Measurements from ENCODE around the gene CALML3. TPM values are rescaled to one million over a fixed set of nuclear protein-coding genes. Genes with fewer than 3 reads are reported as not detected.

The CALML3 gene
- total and polyA plus RNA-seq, 2 of the 8 experiments (the other 6 are each of a cell fraction or from before 2014, with no cell fraction given), result not detected

DNA sequence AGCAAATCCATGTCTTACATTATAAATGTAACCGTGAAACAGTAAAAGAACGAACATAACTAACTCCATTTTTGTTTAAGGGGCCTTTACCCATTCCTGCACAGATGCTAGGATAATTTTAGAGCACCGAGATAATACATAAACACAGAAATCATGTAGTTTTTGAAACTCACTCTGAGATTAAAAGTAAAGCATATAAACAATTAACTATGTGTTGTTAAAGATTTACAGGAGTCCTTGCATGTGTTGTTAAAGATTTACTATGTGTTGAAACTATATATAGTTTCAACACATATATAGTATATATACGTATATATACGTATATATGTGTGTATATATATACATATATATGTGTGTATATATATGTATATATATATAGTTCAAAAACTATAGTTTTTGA is 7.2 kb upstream of the CALML3 start (continued):
- TF ChIP-seq CBX5 (IDR thresholded peaks at IDR 0.05; ENCODE audit: low read depth, low read length), result no peak
- no peak for TF ChIP-seq SUZ12 (IDR thresholded peaks at IDR 0.05; ENCODE audit: low read length)

Measured in H1 (cell line).